GM18517 (cell line): Measurements from ENCODE around the gene EHMT1.
"Not testable (repeated sequence)": the region's sequence is repeated elsewhere in the genome, so short reads cannot be mapped to it uniquely, and the experiment has no call there.

Experiments used
- ATAC-seq: cut with Tn5 transposase; IDR thresholded peaks from one replicate; pipeline ENCODE4 v1.9.1; 2021; ENCODE audit warnings: mild to moderate bottlenecking, moderate library complexity; ENCODE audit not compliant: unreplicated experiment

The EHMT1 gene

GRCh38 chr9:137590123-137590468 is 28.7 kb upstream of the EHMT1 start:
- ATAC-seq, result peak; percentile 18

DNA sequence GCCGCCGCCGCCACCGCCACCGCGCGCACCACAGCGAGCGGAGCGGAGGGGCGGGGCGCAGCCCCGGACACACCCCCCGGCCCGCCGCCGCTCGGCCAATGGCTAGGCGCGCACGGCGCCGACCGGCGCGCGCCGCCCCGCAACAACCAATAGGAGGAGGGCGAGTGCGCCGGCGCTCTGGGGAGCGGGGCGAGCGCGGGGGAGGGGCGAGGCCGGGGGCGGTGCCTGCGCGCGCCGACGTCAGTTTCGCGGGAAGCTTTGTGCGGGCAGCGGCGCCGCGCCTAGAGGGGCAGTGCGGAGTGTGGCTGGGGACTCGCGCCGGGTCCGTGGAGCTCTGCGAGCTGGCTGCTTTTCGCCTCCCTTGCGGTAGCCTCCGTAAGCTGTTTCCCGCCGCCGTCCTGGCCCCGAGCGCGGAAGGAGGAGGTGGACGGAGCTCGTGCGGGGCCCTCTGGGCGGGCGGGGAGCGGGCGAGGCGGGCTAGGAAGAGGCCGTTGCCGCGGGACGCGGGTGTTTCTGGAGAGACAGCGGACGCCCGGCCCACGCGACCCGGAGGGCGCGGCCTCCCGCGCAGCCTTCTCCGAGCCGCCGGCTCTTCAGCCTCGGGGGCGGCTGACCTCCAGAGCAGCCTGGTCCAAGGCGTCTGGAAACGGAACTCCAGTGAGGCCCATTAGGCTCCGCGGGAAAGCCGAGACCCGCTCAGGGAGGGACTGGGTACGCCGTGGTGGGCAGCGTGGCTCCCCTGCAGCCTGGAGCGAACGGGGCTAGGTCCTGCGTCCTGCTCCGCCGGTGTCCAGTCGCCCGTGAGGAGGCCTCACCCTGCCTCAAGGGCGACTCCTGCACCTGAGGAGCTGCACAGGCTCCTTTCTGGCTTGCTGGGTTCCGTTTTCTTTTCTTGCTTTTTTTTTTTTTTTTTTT is 28.1 kb upstream of the EHMT1 start, which contains the start of gene ZMYND19:
Gene ZMYND19, minus strand, starts transcription at position 44 of the 915 bp plus-strand sequence. CDS start 249 bp downstream, outside the sequence.
- ATAC-seq, result peak; percentile 66

- no peak for ATAC-seq
Measured at GRCh38 chr9:137592767-137593166, 26.0 kb upstream of the EHMT1 start.

GRCh38 chr9:137593176-137593575 is 25.6 kb upstream of the EHMT1 start:
- no peak for ATAC-seq

DNA sequence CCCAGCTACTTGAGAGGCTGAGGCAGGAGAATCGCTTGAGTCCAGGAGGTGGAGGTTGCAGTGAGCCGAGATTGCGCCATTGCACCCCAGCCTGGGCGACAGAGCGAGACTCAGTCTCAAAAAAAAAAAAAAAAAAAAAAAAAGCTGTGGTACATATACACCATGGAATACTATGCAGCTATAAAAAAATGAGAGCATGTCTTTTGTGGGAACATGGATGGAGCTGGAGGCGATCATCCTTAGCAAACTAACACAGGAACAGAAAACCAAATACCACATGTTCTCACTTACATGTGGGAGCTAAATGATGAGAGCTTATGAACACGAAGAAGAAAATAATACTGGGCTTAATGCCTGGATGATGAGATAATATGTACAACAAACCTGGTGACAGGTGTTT is 22.2 kb upstream of the EHMT1 start:
- not testable (repeated sequence) for ATAC-seq

DNA sequence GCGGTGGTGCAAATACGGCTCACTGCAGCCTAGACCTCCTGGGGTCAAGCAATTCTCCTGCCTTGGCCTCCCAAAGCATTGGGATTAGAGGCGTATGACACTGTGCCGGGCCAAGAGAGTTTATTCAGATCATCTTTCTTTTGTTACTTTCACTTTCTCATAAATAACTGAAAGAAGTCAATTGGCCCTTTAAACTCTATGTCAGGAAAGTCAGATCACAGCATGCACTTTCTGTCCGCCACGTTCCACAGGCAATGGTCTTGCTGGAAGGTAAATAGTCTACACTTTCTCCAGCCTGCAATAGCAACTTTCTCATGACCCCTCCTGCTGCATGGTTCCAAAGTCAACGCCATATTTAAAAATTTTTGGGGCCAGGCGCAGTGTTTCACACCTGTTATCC is 19.9 kb upstream of the EHMT1 start:
- ATAC-seq, result no peak

DNA sequence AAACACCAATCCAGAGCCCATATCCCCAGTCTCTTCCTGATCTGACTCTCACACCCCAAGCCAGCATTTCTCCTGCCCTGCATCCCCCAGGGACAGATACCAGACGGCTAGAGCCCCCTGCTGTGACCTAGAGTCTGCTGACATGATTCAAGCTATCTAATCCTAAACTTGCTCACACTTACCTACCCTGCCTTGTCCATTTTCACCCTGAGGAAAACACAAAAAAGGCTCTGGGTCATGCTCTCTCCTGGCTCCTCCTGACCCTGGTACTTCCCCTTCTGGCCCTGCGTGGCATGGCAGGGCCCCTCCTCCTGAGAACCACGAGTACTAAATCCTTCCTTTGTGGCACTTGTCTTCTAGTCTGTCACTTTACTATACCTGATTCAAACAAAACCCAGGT is 16.1 kb upstream of the EHMT1 start:
- ATAC-seq, result no peak

- no peak for ATAC-seq
Measured at GRCh38 chr9:137603879-137604278, 14.9 kb upstream of the EHMT1 start.

DNA sequence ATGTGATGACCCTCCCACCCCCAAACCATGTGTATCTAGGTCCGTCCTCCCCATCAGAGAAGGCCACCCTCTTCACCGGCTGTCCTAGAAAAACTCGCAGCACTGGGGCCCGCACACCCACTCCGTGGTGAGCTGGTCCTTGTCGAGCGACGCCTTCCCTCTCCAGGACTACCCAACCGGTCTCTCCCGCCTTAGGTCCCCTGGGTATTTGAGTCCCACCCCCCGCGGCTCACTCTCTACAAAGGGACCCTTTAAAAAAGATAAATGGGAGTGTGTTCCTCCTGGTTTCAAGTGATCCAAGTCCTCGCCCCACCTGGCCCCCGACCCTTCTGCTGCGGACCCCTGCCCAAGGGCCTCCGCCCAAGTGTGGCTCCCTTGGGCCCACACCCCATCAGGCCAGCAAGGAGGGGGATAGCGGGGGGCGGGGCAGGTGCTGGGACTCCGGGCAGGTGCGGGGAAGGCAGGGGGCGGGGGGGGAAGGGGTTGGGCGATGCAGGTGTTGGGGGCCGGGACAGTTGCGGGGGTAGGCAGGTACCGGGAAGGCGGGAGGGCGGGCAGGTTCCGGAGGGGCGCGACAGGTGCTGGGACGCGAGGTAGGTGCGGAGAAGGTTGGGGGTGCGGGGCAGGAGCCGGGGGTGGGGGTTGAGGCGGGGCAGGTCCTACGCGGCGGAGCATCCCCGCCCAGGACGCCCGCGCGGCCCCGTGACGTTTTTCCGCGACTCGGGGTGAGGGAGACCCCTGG is 14.3 kb upstream of the EHMT1 start:
- ATAC-seq, result no peak

- ATAC-seq, result peak; percentile 54
Measured at GRCh38 chr9:137605121-137606004, 13.4 kb upstream of the EHMT1 start, which contains the start of gene ARRDC1. Gene ARRDC1, plus strand, starts transcription at chr9:137605686. Its CDS starts 32 bp downstream, at chr9:137605718.

- ATAC-seq, result no peak
Measured at GRCh38 chr9:137606005-137606621, 12.7 kb upstream of the EHMT1 start.

- ATAC-seq, result no peak
Measured at GRCh38 chr9:137606734-137607138, 12.1 kb upstream of the EHMT1 start.

DNA sequence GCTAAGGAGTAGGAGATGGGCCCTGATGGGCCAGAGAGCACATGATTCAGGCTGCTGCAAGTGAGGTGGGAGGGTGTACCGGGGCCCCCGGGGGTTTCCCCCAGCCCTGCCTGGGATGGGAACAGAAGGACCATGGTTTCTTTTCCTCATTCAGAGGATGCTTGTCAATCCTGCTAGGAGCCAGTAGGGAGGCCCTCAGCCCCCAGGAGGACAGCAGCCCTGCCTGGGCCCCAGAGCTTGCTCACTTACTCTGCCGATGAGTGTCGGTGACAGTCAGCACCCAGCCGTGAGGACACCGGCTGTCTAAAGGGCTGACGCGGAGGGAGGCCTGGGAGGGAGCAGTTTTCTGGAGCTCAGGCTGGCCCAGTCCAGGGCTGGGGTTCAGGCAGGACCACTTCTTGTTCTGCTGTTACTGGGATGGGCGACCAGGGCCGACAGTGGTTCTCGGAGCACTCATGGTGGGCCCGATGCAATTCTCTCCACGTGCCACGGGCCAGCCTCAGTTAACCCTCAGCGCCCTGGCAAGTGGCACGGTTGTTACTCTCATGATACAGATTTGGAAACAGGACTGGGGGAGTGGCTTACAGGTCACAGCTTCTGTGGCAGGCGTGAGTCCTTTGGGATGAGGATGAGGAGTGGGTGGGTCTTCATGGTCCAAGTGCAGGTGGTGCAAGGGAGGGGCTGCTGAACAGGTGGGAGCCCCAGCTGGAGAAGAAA is 11.5 kb upstream of the EHMT1 start:
- ATAC-seq, result no peak

DNA sequence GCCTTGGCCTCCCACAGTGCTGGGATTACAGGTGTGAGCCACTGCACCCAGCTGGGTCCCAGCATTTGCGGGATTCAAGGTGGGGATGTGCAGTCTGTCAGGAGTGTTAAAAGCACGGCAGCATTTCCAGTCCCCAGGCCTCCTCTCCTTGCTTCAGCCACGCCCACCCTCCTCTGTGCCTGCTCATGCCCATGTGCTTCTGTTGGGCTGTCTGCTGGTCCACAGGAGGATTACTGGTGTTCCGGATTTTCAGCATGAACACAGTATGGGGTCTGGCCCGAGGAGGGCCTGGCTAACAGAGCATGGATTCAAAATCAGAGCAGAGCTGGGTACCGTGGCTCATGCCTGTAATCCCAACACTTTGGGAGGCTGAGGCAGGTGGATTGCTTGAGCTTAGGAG is 7.9 kb upstream of the EHMT1 start:
- no peak for ATAC-seq

GRCh38 chr9:137611623-137612609 is 6.9 kb upstream of the EHMT1 start:
- no peak for ATAC-seq

GRCh38 chr9:137612741-137613142 is 6.1 kb upstream of the EHMT1 start:
- no peak for ATAC-seq

GRCh38 chr9:137613259-137613658 is 5.5 kb upstream of the EHMT1 start:
- ATAC-seq, result no peak

DNA sequence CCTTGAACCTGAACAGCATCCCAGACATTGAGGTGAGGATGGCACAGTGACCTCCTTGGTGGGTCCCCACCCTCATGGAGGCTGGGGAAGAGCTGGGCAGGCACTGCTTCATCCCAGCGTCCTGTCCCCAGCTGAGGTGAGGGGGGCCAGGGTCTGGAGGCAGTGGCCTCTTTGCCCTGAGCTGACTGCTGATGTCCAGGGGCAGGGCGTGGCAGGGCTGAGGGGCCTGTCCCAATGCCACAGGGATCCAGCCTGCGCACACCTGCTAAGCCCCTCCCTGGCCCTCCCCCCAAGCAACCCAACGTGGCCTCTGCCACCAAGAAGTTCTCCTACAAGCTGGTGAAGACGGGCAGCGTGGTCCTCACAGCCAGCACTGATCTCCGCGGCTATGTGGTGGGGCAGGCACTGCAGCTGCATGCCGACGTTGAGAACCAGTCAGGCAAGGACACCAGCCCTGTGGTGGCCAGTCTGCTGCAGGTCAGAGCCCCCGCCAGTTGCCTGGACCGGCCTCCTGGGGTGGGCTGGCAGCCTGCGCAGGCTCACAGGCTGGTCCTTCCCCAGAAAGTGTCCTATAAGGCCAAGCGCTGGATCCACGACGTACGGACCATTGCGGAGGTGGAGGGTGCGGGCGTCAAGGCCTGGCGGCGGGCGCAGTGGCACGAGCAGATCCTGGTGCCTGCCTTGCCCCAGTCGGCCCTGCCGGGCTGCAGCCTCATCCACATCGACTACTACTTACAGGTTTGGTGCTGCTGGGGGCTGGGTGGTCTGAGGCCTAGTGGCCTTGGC is 4.9 kb upstream of the EHMT1 start:
- no peak for ATAC-seq
